KMS-11 (cell line): ENCODE data around the gene EPHB2.

ENCODE experiments used
- H2AFZ ChIP-seq: fragments of 200-600 bp; sonication (generic); 2 replicates; pipeline ENCODE4 v1.6.1; 2016; ENCODE audit warnings: antibody characterized with exemption, mixed run types, low read depth
- H3K27ac ChIP-seq: fragments of 200-600 bp; sonication (generic); 2 replicates; pipeline ENCODE4 v1.6.1; 2016; ENCODE audit warnings: mild to moderate bottlenecking, mixed run types
- H3K27me3 ChIP-seq: fragments of 200-600 bp; sonication (generic); 2 replicates; pipeline ENCODE4 v1.6.1; 2017; ENCODE audit warnings: mild to moderate bottlenecking, low read depth, mixed run types, moderate library complexity; ENCODE audit not compliant: insufficient read depth
- H3K36me3 ChIP-seq: fragments of 200-600 bp; sonication (generic); 2 replicates; pipeline ENCODE4 v1.6.1; 2017; ENCODE audit warnings: mild to moderate bottlenecking, mixed run types; ENCODE audit not compliant: insufficient read depth
- H3K4me1 ChIP-seq: fragments of 200-600 bp; sonication (generic); 2 replicates; pipeline ENCODE4 v1.6.1; 2016; ENCODE audit warnings: mild to moderate bottlenecking, low read depth, mixed run types; ENCODE audit not compliant: poor library complexity, severe bottlenecking
- H3K4me2 ChIP-seq: fragments of 200-600 bp; sonication (generic); 2 replicates; pipeline ENCODE4 v1.7.0; 2016; ENCODE audit warnings: mild to moderate bottlenecking, mixed run types
- H3K4me3 ChIP-seq: fragments of 200-600 bp; sonication (generic); IDR thresholded peaks from 2 replicates; pipeline ENCODE4 v1.6.1; 2017; ENCODE audit warnings: low read depth, low read length, mixed read lengths; ENCODE audit not compliant: insufficient read depth
- H3K79me2 ChIP-seq: fragments of 200-600 bp; sonication (generic); 2 replicates; pipeline ENCODE4 v1.6.1; 2016; ENCODE audit warnings: low read depth, mixed run types; ENCODE audit not compliant: insufficient read depth
- H3K9ac ChIP-seq: fragments of 200-600 bp; sonication (generic); 2 replicates; pipeline ENCODE4 v1.6.1; 2016; ENCODE audit warnings: mild to moderate bottlenecking, mixed run types
- H4K20me1 ChIP-seq: fragments of 200-600 bp; sonication (generic); 2 replicates; pipeline ENCODE4 v1.6.1; 2016; ENCODE audit warnings: mild to moderate bottlenecking, mixed run types; ENCODE audit not compliant: insufficient read depth
- CTCF ChIP-seq: fragments of 200-600 bp; sonication (generic); conservative IDR thresholded peaks from 2 replicates; pipeline ENCODE4 v1.6.1; 2017; ENCODE audit warnings: low read depth, mild to moderate bottlenecking, antibody characterized with exemption, low read length, moderate library complexity, mixed read lengths

EPHB2 gene

GRCh38 chr1:22769932-22770331, 59.3 kb downstream of the EPHB2 start:
- no peak overlapping the region for H3K4me3 ChIP-seq
- no peak overlapping the region for H2AFZ ChIP-seq
- peaks cover 73% of the 10 kb centered on the region for H3K27me3 ChIP-seq
- no peak overlapping the region for H3K9ac ChIP-seq
- no peak overlapping the region for H3K4me2 ChIP-seq
- no peaks in the 10 kb centered on the region for H3K36me3 ChIP-seq
- no peak overlapping the region for H3K27ac ChIP-seq
- no peak for TF ChIP-seq CTCF
- H3K4me1 ChIP-seq: no peaks in the 10 kb centered on the region
- H4K20me1 ChIP-seq: no peaks in the 10 kb centered on the region
- no peaks in the 10 kb centered on the region for H3K79me2 ChIP-seq

DNA sequence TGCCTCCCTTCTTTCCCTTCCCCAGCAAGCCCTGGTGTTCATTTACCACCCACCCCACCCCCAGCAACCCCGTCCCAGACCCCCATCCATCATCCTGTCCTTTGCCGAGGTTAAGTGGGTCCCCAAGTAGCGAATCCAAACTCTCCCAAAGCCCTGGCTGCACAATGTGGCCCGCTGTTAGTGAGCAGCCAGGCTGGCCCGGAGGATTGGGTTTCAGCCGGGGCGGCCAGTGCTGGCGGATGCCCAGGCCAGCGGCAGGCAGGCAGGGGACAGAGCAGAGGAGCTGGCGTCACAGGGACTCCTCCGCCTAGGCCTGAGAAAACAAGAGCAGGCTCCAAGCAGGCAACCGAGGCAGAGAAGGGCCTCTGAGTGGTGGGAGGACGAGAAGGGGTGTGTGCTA, 61.4 kb downstream of the EPHB2 start:
- H2AFZ ChIP-seq: no peak overlapping the region
- no peaks in the 10 kb centered on the region for H3K4me1 ChIP-seq
- peaks cover 85% of the 10 kb centered on the region for H3K27me3 ChIP-seq
- no peak overlapping the region for H3K4me2 ChIP-seq
- H3K79me2 ChIP-seq: no peaks in the 10 kb centered on the region
- no peaks in the 10 kb centered on the region for H4K20me1 ChIP-seq
- no peak overlapping the region for H3K9ac ChIP-seq
- no peak for TF ChIP-seq CTCF
- no peak overlapping the region for H3K4me3 ChIP-seq
- no peaks in the 10 kb centered on the region for H3K36me3 ChIP-seq
- no peak overlapping the region for H3K27ac ChIP-seq

DNA sequence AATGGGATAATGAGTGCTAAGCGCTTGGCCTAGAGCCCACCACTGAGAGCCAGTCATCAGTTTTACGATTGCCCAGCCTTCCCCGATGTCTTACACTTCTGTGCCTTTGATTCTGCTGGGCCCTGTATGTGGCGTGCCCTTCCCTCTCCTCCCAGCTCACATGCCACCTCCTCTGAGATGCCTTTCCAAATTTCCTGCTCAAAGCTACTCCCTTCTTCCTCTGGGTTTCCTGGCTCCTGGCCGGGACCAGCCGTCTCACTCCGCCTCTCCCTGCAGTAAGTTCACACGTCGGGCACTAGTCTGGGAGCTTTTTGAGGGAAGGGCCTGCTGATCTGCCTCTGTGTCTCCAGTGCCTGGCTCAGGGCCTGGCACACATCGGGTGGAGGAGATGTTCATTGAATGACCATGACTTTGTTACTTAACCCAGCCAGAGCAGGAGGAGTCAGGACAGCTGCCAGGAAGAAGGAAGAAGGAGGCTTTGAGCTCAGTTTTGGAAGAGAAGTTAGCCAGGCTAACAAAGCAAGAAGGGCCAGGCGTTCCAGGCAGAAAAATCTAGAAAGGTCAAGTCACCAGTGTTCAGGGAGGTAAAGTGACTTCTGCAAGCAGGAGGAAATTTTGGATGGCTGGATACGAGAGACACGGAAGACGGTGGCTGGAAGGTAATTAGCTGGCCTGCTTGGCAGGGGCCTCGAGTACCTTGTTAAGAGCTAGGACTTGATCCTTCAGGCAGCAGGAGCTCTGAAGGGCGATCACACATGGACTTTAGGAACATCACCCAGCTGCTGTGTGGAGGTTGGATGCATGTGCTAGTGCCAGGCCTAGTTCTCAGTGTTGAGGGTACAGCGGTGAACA, 63.6 kb downstream of the EPHB2 start:
- H3K4me2 ChIP-seq: no peak overlapping the region
- H3K9ac ChIP-seq: no peak overlapping the region
- no peak overlapping the region for H3K4me3 ChIP-seq
- no peak overlapping the region for H3K27ac ChIP-seq
- no peak overlapping the region for H2AFZ ChIP-seq
- no peaks in the 10 kb centered on the region for H4K20me1 ChIP-seq
- H3K79me2 ChIP-seq: no peaks in the 10 kb centered on the region
- TF ChIP-seq CTCF: no peak
- H3K27me3 ChIP-seq: peaks cover 88% of the 10 kb centered on the region
- no peaks in the 10 kb centered on the region for H3K4me1 ChIP-seq
- H3K36me3 ChIP-seq: no peaks in the 10 kb centered on the region

DNA sequence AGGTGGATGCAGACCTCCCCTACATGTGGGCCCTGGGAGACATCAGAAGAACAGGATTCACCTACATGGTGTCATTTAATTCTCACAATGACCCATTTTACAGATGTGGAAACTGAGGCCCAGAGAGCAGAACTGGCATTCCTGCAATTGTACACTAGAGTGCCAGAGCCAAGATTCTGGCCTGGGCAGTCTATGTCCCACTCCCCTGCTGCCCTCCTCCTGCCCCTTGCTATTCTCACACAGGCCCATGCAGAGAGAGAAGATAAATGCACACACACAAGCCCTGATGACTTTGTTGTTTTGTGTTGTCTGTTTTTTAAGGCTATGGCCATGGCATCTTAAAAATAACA, 64.2 kb downstream of the EPHB2 start:
- TF ChIP-seq CTCF: no peak
- H3K27me3 ChIP-seq: peaks cover 88% of the 10 kb centered on the region
- H3K4me2 ChIP-seq: no peak overlapping the region
- no peaks in the 10 kb centered on the region for H3K4me1 ChIP-seq
- no peak overlapping the region for H3K4me3 ChIP-seq
- H4K20me1 ChIP-seq: no peaks in the 10 kb centered on the region
- H3K79me2 ChIP-seq: no peaks in the 10 kb centered on the region
- H3K9ac ChIP-seq: no peak overlapping the region
- no peak overlapping the region for H3K27ac ChIP-seq
- no peak overlapping the region for H2AFZ ChIP-seq
- no peaks in the 10 kb centered on the region for H3K36me3 ChIP-seq
